GM10266 (cell line): ENCODE measurements around the gene MYBPC2.

ENCODE experiments used
- DNase-seq: peaks from one replicate; pipeline ENCODE4 v3.0.0; 2012; ENCODE audit errors: extremely low spot score
- TF ChIP-seq, protein P1 (sequence below): IDR thresholded peaks from 2 replicates; pipeline ENCODE4 v1.5.1; 2012; ENCODE audit warnings: mild to moderate bottlenecking, low read depth; ENCODE audit not compliant: control insufficient read depth, insufficient read depth; ENCODE audit errors: missing control alignments

Gene MYBPC2

DNA sequence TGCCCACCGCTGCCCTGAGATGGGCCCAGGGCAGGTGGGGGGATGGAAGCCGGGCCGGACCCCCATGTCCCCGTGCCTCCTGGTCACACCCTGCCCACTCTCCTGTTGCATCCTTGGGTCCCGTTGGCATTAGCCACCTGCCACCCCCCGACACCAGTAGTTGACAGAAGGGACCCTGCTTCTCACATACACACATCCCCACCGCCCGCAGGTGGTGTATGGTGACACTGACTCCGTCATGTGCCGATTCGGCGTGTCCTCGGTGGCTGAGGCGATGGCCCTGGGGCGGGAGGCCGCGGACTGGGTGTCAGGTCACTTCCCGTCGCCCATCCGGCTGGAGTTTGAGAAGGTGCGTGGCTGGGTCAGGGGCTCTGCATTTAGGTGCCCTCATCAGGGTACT lies 19.2 kb upstream of the MYBPC2 start:
- TF ChIP-seq, protein P1, sequence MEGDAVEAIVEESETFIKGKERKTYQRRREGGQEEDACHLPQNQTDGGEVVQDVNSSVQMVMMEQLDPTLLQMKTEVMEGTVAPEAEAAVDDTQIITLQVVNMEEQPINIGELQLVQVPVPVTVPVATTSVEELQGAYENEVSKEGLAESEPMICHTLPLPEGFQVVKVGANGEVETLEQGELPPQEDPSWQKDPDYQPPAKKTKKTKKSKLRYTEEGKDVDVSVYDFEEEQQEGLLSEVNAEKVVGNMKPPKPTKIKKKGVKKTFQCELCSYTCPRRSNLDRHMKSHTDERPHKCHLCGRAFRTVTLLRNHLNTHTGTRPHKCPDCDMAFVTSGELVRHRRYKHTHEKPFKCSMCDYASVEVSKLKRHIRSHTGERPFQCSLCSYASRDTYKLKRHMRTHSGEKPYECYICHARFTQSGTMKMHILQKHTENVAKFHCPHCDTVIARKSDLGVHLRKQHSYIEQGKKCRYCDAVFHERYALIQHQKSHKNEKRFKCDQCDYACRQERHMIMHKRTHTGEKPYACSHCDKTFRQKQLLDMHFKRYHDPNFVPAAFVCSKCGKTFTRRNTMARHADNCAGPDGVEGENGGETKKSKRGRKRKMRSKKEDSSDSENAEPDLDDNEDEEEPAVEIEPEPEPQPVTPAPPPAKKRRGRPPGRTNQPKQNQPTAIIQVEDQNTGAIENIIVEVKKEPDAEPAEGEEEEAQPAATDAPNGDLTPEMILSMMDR: no peak
- DNase-seq: no peak

DNA sequence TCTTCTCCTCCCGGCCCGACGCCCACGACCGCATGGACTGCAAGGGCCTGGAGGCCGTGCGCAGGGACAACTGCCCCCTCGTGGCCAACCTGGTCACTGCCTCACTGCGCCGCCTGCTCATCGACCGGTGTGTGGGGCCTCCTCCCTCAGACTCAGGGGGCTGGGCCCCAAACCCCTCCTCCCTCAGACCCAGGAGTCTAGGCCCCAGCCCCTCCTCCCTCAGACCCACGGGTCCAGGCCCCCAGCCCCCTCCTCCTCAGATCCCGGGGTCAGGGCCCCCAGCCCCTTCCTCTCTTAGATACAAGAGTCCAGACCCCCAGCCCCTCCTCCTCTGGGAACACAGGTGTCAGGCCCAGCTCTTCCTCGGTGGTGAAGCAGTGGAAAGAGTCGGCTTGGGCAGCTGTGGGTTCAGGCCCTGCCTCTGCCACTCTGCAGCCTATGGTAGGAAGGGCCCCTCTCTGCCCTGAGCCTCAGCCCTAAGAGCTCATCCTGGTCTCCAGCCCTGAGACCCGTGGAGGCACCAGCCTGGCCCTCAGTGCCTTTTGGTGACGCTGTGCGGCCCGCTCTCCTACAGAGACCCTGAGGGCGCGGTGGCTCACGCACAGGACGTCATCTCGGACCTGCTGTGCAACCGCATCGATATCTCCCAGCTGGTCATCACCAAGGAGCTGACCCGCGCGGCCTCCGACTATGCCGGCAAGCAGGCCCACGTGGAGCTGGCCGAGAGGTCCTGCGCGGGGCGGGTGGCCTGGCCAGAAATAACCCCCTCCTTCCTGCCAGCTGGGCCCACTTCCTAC lies 17.6 kb upstream of the MYBPC2 start:
- TF ChIP-seq, protein P1: peak; percentile 98
- DNase-seq: peak; percentile 91

DNA sequence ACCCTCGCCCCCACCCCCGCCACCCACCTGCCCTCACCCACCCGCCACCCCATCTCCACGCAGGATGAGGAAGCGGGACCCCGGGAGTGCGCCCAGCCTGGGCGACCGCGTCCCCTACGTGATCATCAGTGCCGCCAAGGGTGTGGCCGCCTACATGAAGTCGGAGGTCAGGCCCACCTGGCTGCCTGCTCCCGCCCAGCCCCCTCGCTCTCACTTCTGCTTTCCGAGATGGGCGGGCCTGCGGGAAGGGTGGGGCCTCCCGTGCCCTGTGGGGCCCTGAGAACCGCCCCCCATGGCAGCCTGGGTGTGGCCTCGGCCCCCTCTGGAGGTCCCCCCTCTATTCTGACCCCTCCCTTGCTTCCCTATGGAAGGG lies 17.0 kb upstream of the MYBPC2 start:
- DNase-seq: peak; percentile 96
- TF ChIP-seq, protein P1: no peak

DNA sequence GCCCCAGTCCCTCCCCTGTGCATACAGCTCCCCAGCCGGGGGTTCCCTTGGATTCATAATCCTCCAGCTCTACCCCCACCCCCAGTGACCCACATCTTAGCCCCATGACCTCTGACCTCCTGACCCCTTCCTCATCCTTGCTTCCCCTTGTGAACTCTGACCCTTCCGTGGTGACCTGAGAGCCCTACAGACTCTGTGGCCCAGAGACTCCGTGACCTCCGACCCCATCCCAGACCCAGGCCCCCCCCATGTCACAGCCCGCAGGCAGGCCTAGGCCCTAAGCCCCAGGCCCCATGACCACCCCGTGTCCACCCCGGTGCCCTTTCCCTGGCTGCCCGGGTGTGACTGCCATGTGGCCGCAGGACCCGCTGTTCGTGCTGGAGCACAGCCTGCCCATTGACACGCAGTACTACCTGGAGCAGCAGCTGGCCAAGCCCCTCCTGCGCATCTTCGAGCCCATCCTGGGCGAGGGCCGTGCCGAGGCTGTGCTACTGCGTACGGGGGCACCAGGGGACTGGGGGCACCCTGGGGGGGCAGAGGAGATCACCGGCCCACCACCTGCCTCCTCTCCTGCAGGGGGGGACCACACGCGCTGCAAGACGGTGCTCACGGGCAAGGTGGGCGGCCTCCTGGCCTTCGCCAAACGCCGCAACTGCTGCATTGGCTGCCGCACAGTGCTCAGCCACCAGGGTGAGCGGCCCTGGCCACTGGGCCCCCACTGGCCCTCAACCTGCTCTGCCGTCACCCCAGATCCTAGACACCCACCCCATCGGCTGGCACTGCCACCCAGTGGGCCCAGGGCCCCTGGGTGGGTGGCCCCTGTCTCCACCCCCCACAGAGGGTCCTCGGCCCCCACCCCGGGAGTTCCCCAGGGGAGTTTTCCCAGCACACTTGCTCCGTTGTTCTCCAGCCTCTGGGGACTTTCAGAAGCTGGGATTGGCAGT lies 16.4 kb upstream of the MYBPC2 start:
- DNase-seq: no peak
- TF ChIP-seq, protein P1: no peak

DNA sequence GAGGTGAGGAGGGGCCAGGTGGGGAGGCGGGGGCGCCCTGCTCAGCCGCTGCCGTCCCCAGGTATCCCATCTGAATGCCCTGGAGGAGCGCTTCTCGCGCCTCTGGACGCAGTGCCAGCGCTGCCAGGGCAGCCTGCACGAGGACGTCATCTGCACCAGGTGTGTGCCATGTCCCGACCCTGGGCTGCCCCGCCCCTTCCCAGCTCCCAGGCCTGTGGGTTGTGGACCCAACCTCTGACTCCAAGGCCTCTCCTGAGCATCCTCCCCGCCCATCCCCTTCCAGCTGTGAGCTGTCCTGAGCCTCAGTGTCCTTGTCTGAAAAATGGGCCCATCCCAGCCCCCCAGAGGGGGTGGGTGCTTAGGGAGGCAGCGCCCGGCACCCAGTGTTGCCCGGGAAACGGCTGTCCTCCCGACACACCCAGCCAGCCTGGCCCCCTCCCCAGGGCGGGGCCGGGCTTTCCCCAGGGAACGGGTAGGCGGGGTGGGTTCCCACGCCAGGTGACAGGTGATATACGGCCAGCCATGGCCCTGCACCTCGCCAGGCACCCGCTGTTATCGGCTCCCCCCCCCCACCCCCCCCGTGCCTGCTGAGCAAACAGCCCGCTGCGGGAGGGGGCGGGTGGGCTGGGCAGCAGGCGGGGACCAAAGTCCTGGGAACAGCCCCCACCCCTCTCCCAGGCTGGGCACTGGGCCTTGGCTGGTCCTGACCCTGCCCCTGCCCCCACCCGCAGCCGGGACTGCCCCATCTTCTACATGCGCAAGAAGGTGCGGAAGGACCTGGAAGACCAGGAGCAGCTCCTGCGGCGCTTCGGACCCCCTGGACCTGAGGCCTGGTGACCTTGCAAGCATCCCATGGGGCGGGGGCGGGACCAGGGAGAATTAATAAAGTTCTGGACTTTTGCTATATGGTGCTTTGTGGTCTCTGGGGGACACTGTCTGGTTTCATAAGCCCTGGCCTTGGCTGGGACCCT lies 15.3 kb upstream of the MYBPC2 start:
- DNase-seq: no peak
- TF ChIP-seq, protein P1: no peak

DNA sequence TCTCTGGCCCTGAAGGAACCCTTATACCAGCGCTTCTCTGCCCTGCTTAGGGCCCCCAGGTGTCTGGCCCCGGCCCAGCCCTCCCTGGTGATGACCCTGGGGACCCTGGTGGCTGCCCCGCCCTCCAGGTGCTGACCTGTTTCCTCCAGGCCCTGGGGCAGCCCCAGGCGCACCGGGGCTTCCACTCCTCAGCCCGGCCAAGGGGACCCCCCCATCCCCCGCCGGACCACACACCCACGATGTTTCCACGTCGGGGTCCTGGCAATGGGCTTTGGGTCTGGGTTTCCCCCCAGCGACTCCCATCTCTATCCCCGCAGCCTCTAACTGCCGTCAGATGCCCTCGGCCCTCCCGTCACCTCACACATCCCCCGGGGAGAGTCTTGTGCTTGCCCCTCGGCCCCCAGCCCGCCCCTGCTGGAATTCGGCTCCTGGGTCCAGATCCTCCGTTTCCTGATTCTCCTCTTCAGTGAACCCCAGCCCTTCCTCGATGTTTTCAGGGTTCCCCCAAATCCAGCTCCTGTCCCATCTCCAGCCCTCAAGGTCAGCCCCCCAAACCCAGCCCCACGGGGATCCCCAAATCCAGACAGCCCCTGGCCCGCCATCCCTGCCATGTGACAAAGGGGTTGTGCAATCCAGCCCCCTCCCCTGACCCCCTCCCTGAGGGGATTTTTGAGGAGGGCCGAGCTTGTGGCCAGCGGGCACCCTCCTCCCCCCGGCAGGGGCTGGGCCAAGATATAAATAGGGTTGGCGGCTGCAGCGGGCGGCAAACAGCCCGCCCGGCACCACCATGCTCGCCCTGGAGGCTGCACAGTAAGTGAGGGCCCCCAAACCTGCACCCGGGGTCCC lies 14.3 kb upstream of the MYBPC2 start, which contains the start of gene SPIB:
Gene SPIB (plus strand): TSS at position 763 of the 846 bp plus-strand sequence. CDS start 25 bp downstream, at position 788.
- DNase-seq: no peak
- TF ChIP-seq, protein P1: no peak
